ENCODE measurements around the gene CCDC124. TPM values are rescaled to one million over a fixed set of nuclear protein-coding genes. Genes with fewer than 3 reads are reported as not detected.

The CCDC124 gene
- total and polyA plus RNA-seq, 10 of the 15 experiments (the other 5 are each of a cell fraction or from before 2014, with no cell fraction given): 3.7 to 184 (median 51.8) TPM

DNA sequence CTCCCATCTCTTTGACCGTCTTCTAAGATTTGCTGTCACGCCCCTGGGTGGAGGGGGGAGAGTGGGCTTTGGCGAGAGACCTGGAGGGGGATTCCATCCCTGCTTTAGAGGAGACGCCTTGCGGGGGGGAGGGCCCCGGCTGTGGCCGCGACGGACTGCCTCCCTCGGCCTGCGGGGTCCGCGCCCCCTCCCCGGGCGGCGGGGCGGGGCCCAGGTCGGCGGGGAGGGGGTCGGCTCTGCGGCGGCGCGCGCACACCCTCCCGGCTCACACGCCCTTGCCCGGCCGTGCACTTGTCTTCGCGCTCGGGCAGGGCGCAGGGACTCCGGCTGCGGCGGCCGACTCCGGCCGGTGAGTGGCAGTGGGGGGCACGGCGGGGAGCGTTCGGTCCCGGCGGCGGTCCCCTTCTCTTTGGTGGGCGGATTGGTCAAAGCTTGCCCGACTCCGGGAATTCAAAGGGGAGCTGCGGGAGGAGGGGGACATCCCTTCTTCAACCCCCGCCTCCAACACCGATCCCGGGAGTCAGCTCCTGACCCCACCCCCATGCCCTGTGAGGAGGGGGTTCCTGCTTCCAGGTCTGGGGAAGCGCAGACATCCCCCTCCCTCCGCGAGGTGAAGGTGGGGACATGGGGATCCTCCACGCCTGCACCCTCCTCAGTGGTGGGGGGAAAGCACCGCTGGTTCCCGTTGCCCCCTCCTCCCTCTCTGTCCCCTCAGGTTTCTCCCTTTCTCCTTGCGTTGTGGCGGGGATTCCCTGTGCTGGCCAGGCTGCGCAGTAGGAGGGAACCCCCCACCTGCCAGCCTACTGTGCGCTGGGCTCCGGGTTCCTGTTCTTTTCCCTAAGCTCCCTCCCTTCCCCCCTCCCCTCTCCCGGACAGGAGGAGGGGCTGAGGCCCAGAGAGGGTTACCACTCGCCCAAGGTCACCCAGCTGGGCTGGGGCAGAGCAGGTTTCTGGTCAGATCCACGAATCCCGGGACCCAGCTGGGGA is 19.5 kb downstream of the CCDC124 start:
- no peaks in the 10 kb centered on the region for H3K9me3 ChIP-seq (replicated peaks; ENCODE audit: control insufficient read depth, insufficient read depth, low read length)
- H3K27ac ChIP-seq (ENCODE audit: control insufficient read depth, insufficient read depth): no peak overlapping the region
- H3K79me2 ChIP-seq (ENCODE audit: control insufficient read depth, insufficient read depth, low read length): no peaks in the 10 kb centered on the region
- intact Hi-C loops (cut with micrococcal nuclease; ENCODE audit: unreplicated experiment): no loop called here
- POLR2A ChIA-PET: interaction anchor here (0.6 to 2.9 kb wide), 5 partner anchors 9 to 126 kb away, joined by 3 to 14 read pairs (median 5); partner anchors contain the start of gene CCDC124
- FAIRE-seq: no peak
- no peaks in the 10 kb centered on the region for H3K36me3 ChIP-seq (ENCODE audit: control insufficient read depth in 2 of 2, insufficient read depth in 2 of 2, low read length in 1 of 2)
- peak; percentile 6; the same call in 1 of the 3 replicates for ATAC-seq
- H3K4me3 ChIP-seq: peak overlapping the region; percentile 74
- RAD21 ChIA-PET (ENCODE audit: unreplicated experiment): interaction anchor here (0.9 to 2.7 kb wide), 3 partner anchors 44 to 93 kb away, joined by 3 to 14 read pairs (median 5); partner anchors contain the start of gene RPL18A
- WGBS (ENCODE audit: insufficient coverage, insufficient replicate concordance, low lambda C conversion rate, missing lambda C conversion rate): 3% methylated on average over 56 of the region's 68 CpGs
- H2AFZ ChIP-seq (ENCODE audit: control insufficient read depth, low read depth, low read length): no peak overlapping the region; the same call in 1 of the 2 replicates
- H4K20me1 ChIP-seq (ENCODE audit: control insufficient read depth, insufficient read depth): no peaks in the 10 kb centered on the region
- in situ Hi-C loops (cut with MboI): no loop called here
- DNase-seq (ENCODE audit: low read depth, low spot score): no peak
- peaks cover 41% of the 10 kb centered on the region for H3K4me1 ChIP-seq (ENCODE audit: control insufficient read depth, insufficient read depth, low read length)
- H3K4me2 ChIP-seq (ENCODE audit: control insufficient read depth, insufficient read depth): peak overlapping the region; percentile 92
- CTCF ChIA-PET: interaction anchor here (1.1 to 4.1 kb wide), 6 partner anchors 13 to 93 kb away, joined by 3 to 27 read pairs (median 4); partner anchors contain the start of gene RPL18A
- H3K9ac ChIP-seq (ENCODE audit: control insufficient read depth, insufficient read depth, low read length): no peak overlapping the region
- peaks cover 10 to 11% of the 10 kb centered on the region in 2 experiments for H3K27me3 ChIP-seq (replicated peaks in 1 of 2; ENCODE audit: control insufficient read depth in 2 of 2, insufficient read depth in 2 of 2, low read length in 1 of 2)
- SMC1A ChIA-PET (ENCODE audit: uncharacterized antibody, unreplicated experiment): interaction anchor here (1.3 kb wide), 1 partner anchor 44 kb away, joined by 3 read pairs; no protein-coding TSS in a partner anchor
- no TSS peak for BruUV-seq (replicated peaks)
- TF ChIP-seq IKZF1 (conservative IDR thresholded peaks at IDR 0.05): peak; percentile 51; the same call in 1 of the 2 replicates
- 0 out of 2 replicates have a peak, but pooled peaks have one; percentile 34 for TF ChIP-seq NBN (IDR thresholded peaks at IDR 0.05)
- no peak for TF ChIP-seq SIN3A (IDR thresholded peaks at IDR 0.05; ENCODE audit: low read depth, low read length)
- TF ChIP-seq CREB1 (IDR thresholded peaks at IDR 0.05; ENCODE audit: low read depth): no peak
- TF ChIP-seq ZBED1 (IDR thresholded peaks at IDR 0.05; ENCODE audit: borderline replicate concordance): no peak
- TF ChIP-seq, protein P1, sequence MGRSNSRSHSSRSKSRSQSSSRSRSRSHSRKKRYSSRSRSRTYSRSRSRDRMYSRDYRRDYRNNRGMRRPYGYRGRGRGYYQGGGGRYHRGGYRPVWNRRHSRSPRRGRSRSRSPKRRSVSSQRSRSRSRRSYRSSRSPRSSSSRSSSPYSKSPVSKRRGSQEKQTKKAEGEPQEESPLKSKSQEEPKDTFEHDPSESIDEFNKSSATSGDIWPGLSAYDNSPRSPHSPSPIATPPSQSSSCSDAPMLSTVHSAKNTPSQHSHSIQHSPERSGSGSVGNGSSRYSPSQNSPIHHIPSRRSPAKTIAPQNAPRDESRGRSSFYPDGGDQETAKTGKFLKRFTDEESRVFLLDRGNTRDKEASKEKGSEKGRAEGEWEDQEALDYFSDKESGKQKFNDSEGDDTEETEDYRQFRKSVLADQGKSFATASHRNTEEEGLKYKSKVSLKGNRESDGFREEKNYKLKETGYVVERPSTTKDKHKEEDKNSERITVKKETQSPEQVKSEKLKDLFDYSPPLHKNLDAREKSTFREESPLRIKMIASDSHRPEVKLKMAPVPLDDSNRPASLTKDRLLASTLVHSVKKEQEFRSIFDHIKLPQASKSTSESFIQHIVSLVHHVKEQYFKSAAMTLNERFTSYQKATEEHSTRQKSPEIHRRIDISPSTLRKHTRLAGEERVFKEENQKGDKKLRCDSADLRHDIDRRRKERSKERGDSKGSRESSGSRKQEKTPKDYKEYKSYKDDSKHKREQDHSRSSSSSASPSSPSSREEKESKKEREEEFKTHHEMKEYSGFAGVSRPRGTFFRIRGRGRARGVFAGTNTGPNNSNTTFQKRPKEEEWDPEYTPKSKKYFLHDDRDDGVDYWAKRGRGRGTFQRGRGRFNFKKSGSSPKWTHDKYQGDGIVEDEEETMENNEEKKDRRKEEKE (IDR thresholded peaks at IDR 0.05): no peak
- TF ChIP-seq EED (IDR thresholded peaks at IDR 0.05; ENCODE audit: low read depth): no peak
- no peak for TF ChIP-seq CBX5 (IDR thresholded peaks at IDR 0.05; ENCODE audit: low read depth)
- no peak for TF ChIP-seq JUND (IDR thresholded peaks at IDR 0.05; ENCODE audit: low read depth, low read length)
- TF ChIP-seq SIX5 (IDR thresholded peaks at IDR 0.05; ENCODE audit: low read depth, low read length, severe bottlenecking): no peak
- TF ChIP-seq MTA3 (IDR thresholded peaks at IDR 0.05; ENCODE audit: borderline replicate concordance, low read length): no peak
- TF ChIP-seq ZBTB40 (IDR thresholded peaks at IDR 0.05; ENCODE audit: borderline replicate concordance): no peak
- no peak for TF ChIP-seq FOXM1 (IDR thresholded peaks at IDR 0.05; ENCODE audit: low read depth, low read length)
- TF ChIP-seq, protein P2, sequence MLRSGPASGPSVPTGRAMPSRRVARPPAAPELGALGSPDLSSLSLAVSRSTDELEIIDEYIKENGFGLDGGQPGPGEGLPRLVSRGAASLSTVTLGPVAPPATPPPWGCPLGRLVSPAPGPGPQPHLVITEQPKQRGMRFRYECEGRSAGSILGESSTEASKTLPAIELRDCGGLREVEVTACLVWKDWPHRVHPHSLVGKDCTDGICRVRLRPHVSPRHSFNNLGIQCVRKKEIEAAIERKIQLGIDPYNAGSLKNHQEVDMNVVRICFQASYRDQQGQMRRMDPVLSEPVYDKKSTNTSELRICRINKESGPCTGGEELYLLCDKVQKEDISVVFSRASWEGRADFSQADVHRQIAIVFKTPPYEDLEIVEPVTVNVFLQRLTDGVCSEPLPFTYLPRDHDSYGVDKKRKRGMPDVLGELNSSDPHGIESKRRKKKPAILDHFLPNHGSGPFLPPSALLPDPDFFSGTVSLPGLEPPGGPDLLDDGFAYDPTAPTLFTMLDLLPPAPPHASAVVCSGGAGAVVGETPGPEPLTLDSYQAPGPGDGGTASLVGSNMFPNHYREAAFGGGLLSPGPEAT (IDR thresholded peaks at IDR 0.05; ENCODE audit: low read depth): peak; percentile 44; the same call in 1 of the 2 replicates
